Right atrium auricular region (tissue), 2 donors: ENCODE measurements around the gene SCGB1C1. TPM values are rescaled to one million over a fixed set of nuclear protein-coding genes. Genes with fewer than 3 reads are reported as not detected.

Experiments used
- DNase-seq: peaks from one replicate; pipeline ENCODE4 v3.0.0-alpha.2; 2019; ENCODE audit warnings: low spot score
- H3K27ac ChIP-seq, 2 donors: fragments of 200-600 bp; sonication (generic); 1 replicate in 1 of 2; 2 replicates in 1 of 2; pipeline ENCODE4 v1.5.1; 2016 to 2019
- H3K27me3 ChIP-seq, 2 donors: fragments of 200-600 bp; sonication (generic); one replicate each; pipeline versions ENCODE4 v1.5.1 to v1.6.0; 2017 to 2019
- H3K36me3 ChIP-seq: fragments of 200-600 bp; sonication (generic); one replicate; pipeline ENCODE4 v1.5.1; 2016
- H3K4me1 ChIP-seq, 2 donors: fragments of 200-600 bp; sonication (generic); one replicate each; pipeline versions ENCODE4 v1.5.1 to v1.6.0; 2017 to 2019
- H3K4me3 ChIP-seq, 2 donors: fragments of 200-600 bp; sonication (generic); 1 replicate in 1 of 2; 2 replicates in 1 of 2; pipeline ENCODE4 v1.5.1; 2017 to 2019; ENCODE audit warnings: mild to moderate bottlenecking in 1 of 2, moderate library complexity in 1 of 2
- H3K9me3 ChIP-seq, 2 donors: fragments of 200-600 bp; sonication (generic); one replicate each; pipeline ENCODE4 v1.5.1; 2019
- total RNA-seq, 2 donors: library from RNA; depleted of rRNA; stranded (reverse); fragments of >200 nt; gene quantifications; one replicate each; pipeline ENCODE4 v1.1.0, GENCODE V29; 2016
- TF ChIP-seq, protein P1 (sequence below), 2 donors: fragments of 200-600 bp; sonication (generic); IDR thresholded peaks; one replicate each; pipeline ENCODE4 v1.5.1; 2019; ENCODE audit warnings: antibody characterized with exemption in 2 of 2

The SCGB1C1 gene
- total RNA-seq, 2 donors from 2014 or later: not detected

GRCh38 chr11:207863-208180 is 14.9 kb downstream of the SCGB1C1 start:
- peak overlapping the region; percentile 95 to 99 for H3K27ac ChIP-seq
- H3K9me3 ChIP-seq: no peaks in the 10 kb centered on the region
- TF ChIP-seq, protein P1, sequence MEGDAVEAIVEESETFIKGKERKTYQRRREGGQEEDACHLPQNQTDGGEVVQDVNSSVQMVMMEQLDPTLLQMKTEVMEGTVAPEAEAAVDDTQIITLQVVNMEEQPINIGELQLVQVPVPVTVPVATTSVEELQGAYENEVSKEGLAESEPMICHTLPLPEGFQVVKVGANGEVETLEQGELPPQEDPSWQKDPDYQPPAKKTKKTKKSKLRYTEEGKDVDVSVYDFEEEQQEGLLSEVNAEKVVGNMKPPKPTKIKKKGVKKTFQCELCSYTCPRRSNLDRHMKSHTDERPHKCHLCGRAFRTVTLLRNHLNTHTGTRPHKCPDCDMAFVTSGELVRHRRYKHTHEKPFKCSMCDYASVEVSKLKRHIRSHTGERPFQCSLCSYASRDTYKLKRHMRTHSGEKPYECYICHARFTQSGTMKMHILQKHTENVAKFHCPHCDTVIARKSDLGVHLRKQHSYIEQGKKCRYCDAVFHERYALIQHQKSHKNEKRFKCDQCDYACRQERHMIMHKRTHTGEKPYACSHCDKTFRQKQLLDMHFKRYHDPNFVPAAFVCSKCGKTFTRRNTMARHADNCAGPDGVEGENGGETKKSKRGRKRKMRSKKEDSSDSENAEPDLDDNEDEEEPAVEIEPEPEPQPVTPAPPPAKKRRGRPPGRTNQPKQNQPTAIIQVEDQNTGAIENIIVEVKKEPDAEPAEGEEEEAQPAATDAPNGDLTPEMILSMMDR (IDR thresholded peaks at IDR 0.05): no peak
- H3K4me1 ChIP-seq: peaks cover 0 to 58% of the 10 kb centered on the region in 2 donors
- peak overlapping the region; percentile 95 to 98 for H3K4me3 ChIP-seq
- peak; percentile 68 for DNase-seq
- peaks cover 63% of the 10 kb centered on the region for H3K36me3 ChIP-seq
- no peaks in the 10 kb centered on the region for H3K27me3 ChIP-seq

DNA sequence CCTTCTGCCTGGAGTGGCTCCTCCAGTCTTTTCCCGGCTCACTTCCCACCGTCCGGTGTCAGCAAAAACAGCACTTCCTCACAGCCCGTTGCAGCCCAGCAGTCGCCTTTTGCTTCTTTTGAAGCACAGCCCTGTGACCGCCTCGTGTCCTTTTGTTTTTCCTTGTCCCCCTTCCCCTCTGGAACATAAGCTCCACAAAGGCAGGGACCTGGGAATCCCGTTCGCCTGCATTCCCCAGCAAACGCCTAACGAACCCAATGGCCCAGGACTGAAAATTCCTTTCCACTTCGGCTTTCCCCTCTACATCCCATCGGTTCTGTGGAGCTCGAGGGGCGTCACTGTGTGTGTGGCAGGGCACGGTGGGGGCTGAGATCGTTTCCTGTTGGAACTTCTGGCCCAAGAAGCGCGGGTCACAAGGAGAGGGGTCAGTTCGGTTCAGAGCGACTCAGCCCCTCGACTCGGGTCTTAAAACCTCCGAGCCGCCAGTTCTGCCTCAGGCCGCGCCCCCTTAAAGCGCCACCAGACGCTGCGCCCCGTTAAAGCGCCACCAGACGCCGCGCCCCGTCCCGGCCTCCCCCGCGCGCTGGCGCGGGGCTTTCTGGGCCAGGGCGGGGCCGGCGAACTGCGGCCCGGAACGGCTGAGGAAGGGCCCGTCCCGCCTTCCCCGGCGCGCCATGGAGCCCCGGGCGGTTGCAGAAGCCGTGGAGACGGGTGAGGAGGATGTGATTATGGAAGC is 15.5 kb downstream of the SCGB1C1 start:
- TF ChIP-seq, protein P1 (IDR thresholded peaks at IDR 0.05): peak in 1 of 2 donors; percentile 29
- DNase-seq: peak; percentile 78
- peak overlapping the region; percentile 95 to 99 for H3K27ac ChIP-seq
- H3K4me3 ChIP-seq: peak overlapping the region; percentile 95 to 98
- no peaks in the 10 kb centered on the region for H3K27me3 ChIP-seq
- H3K36me3 ChIP-seq: peaks cover 64% of the 10 kb centered on the region
- H3K4me1 ChIP-seq: peaks cover 0 to 56% of the 10 kb centered on the region in 2 donors
- H3K9me3 ChIP-seq: no peaks in the 10 kb centered on the region

DNA sequence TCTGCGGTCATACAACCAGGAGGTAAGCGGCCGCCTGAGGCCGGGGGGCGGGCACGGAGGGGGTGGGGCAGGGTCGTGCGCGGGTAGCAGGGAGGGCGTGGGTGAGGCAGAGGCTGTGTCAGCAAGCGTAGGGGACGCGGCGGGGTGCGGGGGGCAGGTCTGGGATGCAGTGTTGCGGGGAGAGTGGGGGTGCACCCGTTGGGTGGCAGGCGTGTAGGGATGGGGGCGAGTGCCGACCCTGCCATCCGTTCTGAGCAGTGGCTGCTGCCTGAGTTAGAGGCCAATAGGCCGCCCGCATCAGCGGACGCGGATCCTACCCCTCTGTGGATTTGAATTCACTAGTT is 16.0 kb downstream of the SCGB1C1 start:
- no peaks in the 10 kb centered on the region for H3K27me3 ChIP-seq
- H3K4me1 ChIP-seq: peaks cover 0 to 51% of the 10 kb centered on the region in 2 donors
- peak overlapping the region; percentile 95 to 98 for H3K4me3 ChIP-seq
- DNase-seq: no peak
- H3K9me3 ChIP-seq: no peaks in the 10 kb centered on the region
- peak overlapping the region; percentile 95 to 99 for H3K27ac ChIP-seq
- H3K36me3 ChIP-seq: peaks cover 62% of the 10 kb centered on the region
- TF ChIP-seq, protein P1 (IDR thresholded peaks at IDR 0.05): no peak

- Histone ChIP-seq H3K4me3 (peak overlapping the region; percentile 95 to 98), H3K9me3 (no peaks in the 10 kb centered on the region), H3K27me3 (no peaks in the 10 kb centered on the region), H3K4me1 (peaks cover 0 to 45% of the 10 kb centered on the region in 2 donors), H3K36me3 (peaks cover 62% of the 10 kb centered on the region), H3K27ac (peak overlapping the region; percentile 95 to 99)
- DNase-seq: no peak
- TF ChIP-seq, protein P1 (IDR thresholded peaks at IDR 0.05): no peak
Measured at GRCh38 chr11:209275-210121, 16.6 kb downstream of the SCGB1C1 start.

- Histone ChIP-seq H3K9me3 (no peaks in the 10 kb centered on the region), H3K36me3 (peaks cover 58% of the 10 kb centered on the region), H3K4me1 (peaks cover 0 to 37% of the 10 kb centered on the region in 2 donors), H3K4me3 (peak overlapping the region in 1 of 2 donors; percentile 98), H3K27ac (peak overlapping the region; percentile 12 to 95), H3K27me3 (no peaks in the 10 kb centered on the region)
- no peak for DNase-seq
- TF ChIP-seq, protein P1 (IDR thresholded peaks at IDR 0.05): no peak
Measured at GRCh38 chr11:210122-210802, 17.4 kb downstream of the SCGB1C1 start.
